NT2/D1 (cell line): ENCODE measurements around the gene KATNIP.

ENCODE experiments used
- DNase-seq: peaks from one replicate; pipeline ENCODE4 v3.0.0-alpha.2; 2011; ENCODE audit warnings: low read depth, low spot score
- H3K27me3 ChIP-seq: 2 replicates; pipeline ENCODE4 v1.6.0; 2011; ENCODE audit warnings: mild to moderate bottlenecking; ENCODE audit not compliant: insufficient read length, insufficient read depth
- H3K36me3 ChIP-seq: 2 replicates; pipeline ENCODE4 v1.6.1; 2011; ENCODE audit warnings: mild to moderate bottlenecking, low read length, mixed read lengths; ENCODE audit not compliant: insufficient read depth, insufficient read length
- H3K4me1 ChIP-seq: 2 replicates; pipeline ENCODE4 v1.5.1; 2011; ENCODE audit not compliant: insufficient read depth, insufficient read length
- H3K4me3 ChIP-seq: 2 replicates; pipeline ENCODE4 v1.5.1; 2011; ENCODE audit warnings: low read depth; ENCODE audit not compliant: insufficient read length
- H3K9ac ChIP-seq: 2 replicates; pipeline ENCODE4 v1.6.0; 2011; ENCODE audit warnings: low read depth; ENCODE audit not compliant: insufficient read length
- H3K9me3 ChIP-seq: 2 replicates; pipeline ENCODE4 v1.5.1; 2011; ENCODE audit warnings: mild to moderate bottlenecking, low read length; ENCODE audit not compliant: insufficient read depth
- SUZ12 ChIP-seq: IDR thresholded peaks from 2 replicates; pipeline ENCODE4 v1.6.1; 2011; ENCODE audit not compliant: insufficient read length, insufficient read depth; ENCODE audit errors: extremely low read depth
- YY1 ChIP-seq: IDR thresholded peaks from 2 replicates; pipeline ENCODE4 v1.6.1; 2011; ENCODE audit not compliant: insufficient read length, insufficient read depth
- ZNF274 ChIP-seq: IDR thresholded peaks from 2 replicates; pipeline ENCODE4 v1.6.1; 2011; ENCODE audit warnings: mild to moderate bottlenecking, low read depth, low read length

KATNIP gene

GRCh38 chr16:27511657-27512448, 38.1 kb upstream of the KATNIP start:
- Histone ChIP-seq H3K9me3 (no peaks in the 10 kb centered on the region), H3K9ac (no peak overlapping the region), H3K27me3 (no peaks in the 10 kb centered on the region), H3K36me3 (peaks cover 92% of the 10 kb centered on the region), H3K4me1 (peaks cover 2% of the 10 kb centered on the region), H3K4me3 (no peak overlapping the region)
- DNase-seq, result no peak
- no peak for TF ChIP-seq SUZ12

DNA sequence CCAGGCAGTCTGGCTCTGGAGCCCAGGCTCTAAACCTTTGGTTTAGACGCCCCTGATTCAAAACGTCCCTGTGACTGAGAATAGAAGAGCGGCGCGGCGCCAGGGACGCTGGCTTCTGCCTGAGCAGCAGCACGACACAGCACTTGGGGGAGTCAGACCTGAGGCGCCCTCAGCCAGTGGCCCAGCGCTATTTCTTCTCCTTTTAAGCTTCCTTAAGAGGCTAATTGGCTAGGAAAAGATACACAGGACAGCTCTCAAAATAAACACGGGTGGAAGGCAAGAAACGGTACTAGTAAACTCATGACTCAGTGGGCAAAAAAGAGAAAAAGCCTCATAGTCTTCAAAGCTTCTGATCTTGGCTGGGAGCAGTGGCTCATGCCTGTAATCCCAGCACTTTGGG, 35.1 kb upstream of the KATNIP start:
- Histone ChIP-seq H3K9ac (no peak overlapping the region), H3K36me3 (peaks cover 96% of the 10 kb centered on the region), H3K9me3 (no peaks in the 10 kb centered on the region), H3K4me1 (peaks cover 2% of the 10 kb centered on the region), H3K4me3 (no peak overlapping the region), H3K27me3 (no peaks in the 10 kb centered on the region)
- DNase-seq, result no peak
- TF ChIP-seq SUZ12 (no peak), YY1 (no peak), ZNF274 (no peak)

DNA sequence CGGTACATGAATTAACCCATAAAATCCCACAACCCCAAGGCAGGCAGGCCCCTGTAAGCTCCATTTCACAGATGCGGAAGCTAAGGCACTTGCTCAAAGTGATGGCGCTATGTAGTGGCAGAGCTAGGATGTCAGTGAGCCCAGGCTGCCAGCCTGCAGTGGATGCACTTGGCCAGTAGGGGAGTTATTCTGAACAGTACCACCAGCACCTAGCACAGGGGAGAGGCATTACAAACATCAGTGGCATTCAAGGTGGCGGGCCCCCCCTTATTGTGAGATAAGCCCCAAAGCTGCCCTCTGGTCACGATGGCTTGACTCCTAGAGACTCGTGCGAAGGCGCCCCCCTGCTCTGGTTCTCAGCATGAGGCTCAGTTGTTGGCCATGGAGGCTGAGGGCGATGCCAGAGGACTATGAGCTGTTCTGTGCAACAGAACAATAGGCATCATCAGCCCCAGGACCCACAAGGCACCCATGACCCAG, 34.0 kb upstream of the KATNIP start:
- Histone ChIP-seq H3K27me3 (no peaks in the 10 kb centered on the region), H3K9ac (no peak overlapping the region), H3K9me3 (no peaks in the 10 kb centered on the region), H3K4me1 (peaks cover 2% of the 10 kb centered on the region), H3K4me3 (no peak overlapping the region), H3K36me3 (peaks cover 96% of the 10 kb centered on the region)
- peak; percentile 36 for DNase-seq
- no peak for TF ChIP-seq ZNF274

DNA sequence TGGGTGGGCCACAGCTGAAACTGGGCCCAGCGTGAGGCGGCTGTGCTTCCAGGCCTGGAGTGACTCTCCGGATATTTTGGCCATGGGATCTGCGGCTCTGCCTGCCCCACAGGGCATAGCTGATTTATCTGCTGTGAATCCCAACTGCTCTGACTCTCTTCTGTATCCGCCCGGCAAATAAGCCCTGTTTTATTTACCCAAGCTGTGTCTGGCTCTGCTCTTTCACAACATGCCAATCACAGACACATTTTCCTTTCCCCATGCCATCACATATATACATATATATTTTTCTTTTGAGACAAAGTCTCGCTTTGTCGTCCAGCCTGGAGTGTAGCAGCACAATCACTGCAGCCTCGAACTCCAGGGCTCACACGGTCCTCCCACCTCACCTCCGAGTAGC, 33.6 kb upstream of the KATNIP start:
- no peak for TF ChIP-seq ZNF274
- no peak for TF ChIP-seq SUZ12
- TF ChIP-seq YY1, result no peak
- H3K9me3 ChIP-seq, result no peaks in the 10 kb centered on the region
- peaks cover 2% of the 10 kb centered on the region for H3K4me1 ChIP-seq
- no peak for DNase-seq
- H3K36me3 ChIP-seq, result peaks cover 96% of the 10 kb centered on the region
- H3K9ac ChIP-seq, result no peak overlapping the region
- H3K4me3 ChIP-seq, result no peak overlapping the region
- H3K27me3 ChIP-seq, result no peaks in the 10 kb centered on the region

DNA sequence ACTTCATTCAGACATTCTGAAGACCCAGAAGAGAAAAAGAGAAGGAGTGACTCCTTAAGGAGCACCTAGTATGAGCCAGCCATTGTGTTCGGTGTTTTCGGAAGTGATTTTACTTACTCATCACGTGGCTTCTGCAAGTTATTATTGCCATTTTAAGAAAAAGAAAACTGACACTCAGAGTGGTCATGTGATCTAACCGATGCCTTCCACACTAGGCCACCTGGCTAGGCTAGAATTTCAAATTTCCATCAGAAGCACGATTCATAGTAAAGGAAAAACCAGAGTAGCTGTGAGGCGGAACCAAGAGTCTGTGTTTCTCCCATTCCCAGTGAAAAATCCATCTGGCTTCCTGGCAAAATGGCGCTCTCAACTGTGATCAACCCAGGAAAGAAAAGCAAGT, 32.3 kb upstream of the KATNIP start:
- DNase-seq, result no peak
- no peaks in the 10 kb centered on the region for H3K27me3 ChIP-seq
- TF ChIP-seq SUZ12 (no peak), YY1 (no peak), ZNF274 (no peak)
- no peak overlapping the region for H3K9ac ChIP-seq
- peaks cover 92% of the 10 kb centered on the region for H3K36me3 ChIP-seq
- H3K9me3 ChIP-seq, result no peaks in the 10 kb centered on the region
- no peak overlapping the region for H3K4me3 ChIP-seq
- peaks cover 2% of the 10 kb centered on the region for H3K4me1 ChIP-seq

- H3K36me3 ChIP-seq, result peaks cover 92% of the 10 kb centered on the region
- no peaks in the 10 kb centered on the region for H3K9me3 ChIP-seq
- no peaks in the 10 kb centered on the region for H3K27me3 ChIP-seq
- H3K4me3 ChIP-seq, result no peak overlapping the region
- DNase-seq, result no peak
- peaks cover 2% of the 10 kb centered on the region for H3K4me1 ChIP-seq
- no peak overlapping the region for H3K9ac ChIP-seq
- TF ChIP-seq ZNF274, result no peak
- no peak for TF ChIP-seq YY1
- TF ChIP-seq SUZ12, result no peak
Measured at GRCh38 chr16:27518226-27518625, 31.7 kb upstream of the KATNIP start.

DNA sequence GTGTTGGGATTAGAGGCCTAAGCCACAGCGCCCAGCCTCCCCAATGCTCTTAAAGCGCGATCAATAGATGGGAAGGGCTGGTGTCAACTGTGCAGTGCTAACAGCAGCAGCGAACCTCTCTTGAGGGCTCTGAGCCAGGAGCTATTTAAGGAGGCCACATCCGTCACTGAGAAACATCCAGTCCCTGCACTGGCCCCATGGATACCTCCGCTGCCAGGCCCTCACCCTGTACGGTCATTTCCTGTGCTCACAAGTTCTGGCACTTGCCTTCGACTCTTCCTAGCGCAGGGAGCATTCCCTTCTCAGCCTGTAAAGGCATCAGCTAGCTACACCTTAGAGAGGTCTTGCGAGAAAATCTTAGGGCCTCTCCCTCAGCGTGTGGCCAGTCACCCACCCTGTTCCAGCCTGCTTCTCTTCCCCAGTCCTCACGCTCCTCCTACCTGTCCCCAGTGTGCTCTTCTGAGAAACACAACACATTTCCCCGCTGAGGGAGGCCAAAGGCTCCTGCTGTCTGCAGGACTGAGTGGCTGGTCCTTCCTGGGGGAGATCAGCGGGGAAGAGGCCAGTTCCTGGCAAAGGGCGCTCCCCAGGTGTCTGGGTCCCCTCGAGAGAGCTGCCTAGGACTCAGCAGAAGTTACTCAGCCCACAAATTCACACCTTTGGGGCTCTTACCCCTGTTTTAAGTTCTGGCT, 28.8 kb upstream of the KATNIP start:
- Histone ChIP-seq H3K4me1 (peaks cover 4% of the 10 kb centered on the region), H3K4me3 (no peak overlapping the region), H3K9me3 (peaks cover 12% of the 10 kb centered on the region), H3K9ac (no peak overlapping the region), H3K36me3 (peaks cover 90% of the 10 kb centered on the region), H3K27me3 (no peaks in the 10 kb centered on the region)
- no peak for DNase-seq
- TF ChIP-seq SUZ12, result no peak
- TF ChIP-seq ZNF274, result no peak
- no peak for TF ChIP-seq YY1
